ENCODE measurements around the gene KCTD13. TPM values are rescaled to one million over a fixed set of nuclear protein-coding genes. Genes with fewer than 3 reads are reported as not detected.

The KCTD13 gene, protein sequence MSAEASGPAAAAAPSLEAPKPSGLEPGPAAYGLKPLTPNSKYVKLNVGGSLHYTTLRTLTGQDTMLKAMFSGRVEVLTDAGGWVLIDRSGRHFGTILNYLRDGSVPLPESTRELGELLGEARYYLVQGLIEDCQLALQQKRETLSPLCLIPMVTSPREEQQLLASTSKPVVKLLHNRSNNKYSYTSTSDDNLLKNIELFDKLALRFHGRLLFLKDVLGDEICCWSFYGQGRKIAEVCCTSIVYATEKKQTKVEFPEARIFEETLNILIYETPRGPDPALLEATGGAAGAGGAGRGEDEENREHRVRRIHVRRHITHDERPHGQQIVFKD
- total RNA-seq = 10 to 100 TPM in 3 of 4 donors, 1 to 10 TPM in 1; 7.1 to 44.5 (median 20.0) TPM

DNA sequence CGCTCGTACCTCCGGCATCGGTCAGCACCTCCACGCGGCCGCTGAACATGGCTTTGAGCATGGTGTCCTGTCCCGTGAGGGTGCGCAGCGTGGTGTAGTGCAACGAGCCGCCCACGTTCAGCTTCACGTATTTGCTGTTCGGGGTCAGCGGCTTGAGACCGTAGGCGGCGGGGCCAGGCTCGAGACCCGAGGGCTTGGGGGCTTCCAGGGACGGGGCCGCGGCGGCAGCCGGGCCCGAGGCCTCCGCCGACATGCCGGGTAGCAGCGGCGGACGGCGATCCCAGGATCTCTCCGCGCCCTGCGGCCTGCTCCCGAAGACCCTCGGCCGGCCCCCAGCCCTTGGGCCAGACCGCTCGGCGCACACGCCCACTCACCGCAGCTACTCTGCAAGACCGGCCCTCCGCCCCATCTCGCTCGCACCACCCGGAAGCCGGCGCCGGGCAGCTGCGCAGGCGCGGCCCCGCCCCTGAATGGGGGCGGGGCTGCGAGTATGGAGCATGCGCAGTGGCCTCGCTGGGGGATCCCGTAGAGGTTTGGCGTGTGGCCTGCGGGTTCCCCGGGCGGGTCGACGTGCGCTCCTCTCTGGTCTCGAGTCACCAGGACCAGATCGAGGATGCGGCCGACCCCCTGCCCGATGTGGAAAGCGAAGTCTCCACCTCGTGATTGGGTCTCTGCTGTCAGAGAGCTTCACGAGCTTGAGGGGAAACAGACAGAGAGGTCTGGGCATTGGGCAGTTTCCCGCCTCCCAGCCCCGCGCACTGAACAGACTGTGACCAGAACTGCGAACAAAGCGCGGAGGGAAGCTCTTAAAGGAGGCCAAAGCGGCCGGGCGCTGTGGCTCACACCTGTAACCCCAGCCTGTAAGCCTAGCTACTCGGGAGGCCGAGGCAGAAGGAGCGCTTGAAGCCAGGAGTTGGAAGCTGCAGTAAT is at the start of gene KCTD13:
Gene KCTD13, minus strand, starts transcription at position 446 of the 930 bp plus-strand sequence. Its CDS starts 193 bp downstream, at position 253.
- DNase-seq (ENCODE audit: low spot score) = peak; percentile 60
- peak; percentile 97 for ATAC-seq (ENCODE audit: low FRiP score)
- TF ChIP-seq CTCF (IDR thresholded peaks at IDR 0.05) = no peak

GRCh38 chr16:29975134-29975538 is 49.1 kb upstream of the KCTD13 start:
- no peak for ATAC-seq (ENCODE audit: low FRiP score)
- DNase-seq (ENCODE audit: low spot score) = no peak
- TF ChIP-seq CTCF (IDR thresholded peaks at IDR 0.05) = no peak

GRCh38 chr16:29974291-29975133 is 48.5 kb upstream of the KCTD13 start:
- no peak for TF ChIP-seq CTCF (IDR thresholded peaks at IDR 0.05)
- no peak for DNase-seq (ENCODE audit: low spot score)

DNA sequence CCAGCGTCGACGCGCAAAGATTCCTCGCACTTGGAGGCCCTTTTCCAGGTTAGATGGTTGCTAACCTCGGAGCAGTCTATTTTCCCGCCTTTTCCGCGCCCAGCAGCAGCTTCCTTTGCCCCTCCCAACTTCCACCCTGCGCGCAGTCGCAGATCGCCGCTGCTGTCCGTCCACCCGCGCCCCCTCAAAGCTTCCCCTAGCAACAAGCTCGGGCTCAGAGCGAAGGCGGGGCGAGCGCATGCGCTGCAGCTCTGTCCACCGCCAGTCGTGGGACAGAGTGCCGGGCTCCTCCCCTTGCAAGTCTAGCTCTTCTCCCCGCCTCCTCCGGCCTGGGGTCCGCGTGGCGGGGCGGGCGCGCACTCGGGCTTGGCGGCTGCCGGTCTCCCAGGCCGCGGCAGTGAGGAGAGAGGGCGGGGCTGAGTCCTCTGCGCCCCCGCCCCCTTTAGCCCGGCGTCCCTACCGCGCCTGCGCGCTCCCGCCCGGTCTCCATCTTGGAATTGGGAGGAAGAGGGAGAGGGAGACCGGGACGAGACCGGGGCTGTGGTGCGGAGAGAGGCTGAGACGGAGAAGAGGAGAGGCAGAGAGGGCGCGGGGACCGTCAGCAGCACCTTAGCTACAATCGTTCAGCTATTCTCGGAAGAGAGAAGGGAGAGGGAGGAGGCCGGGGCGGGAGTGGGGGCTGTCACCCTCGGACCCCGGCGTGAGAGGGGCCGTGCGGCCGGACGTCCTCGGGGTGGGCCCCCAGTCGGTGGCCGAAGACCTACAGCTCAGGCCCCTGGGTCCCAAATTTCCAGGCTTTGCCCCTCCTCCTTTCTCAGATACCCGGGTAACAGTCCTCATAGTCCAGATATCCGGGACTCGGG is 47.6 kb upstream of the KCTD13 start, which contains the start of gene TAOK2:
Gene TAOK2, plus strand, starts transcription at position 485 of the 863 bp plus-strand sequence. CDS start 3,905 bp downstream, outside the sequence.
- TF ChIP-seq CTCF (IDR thresholded peaks at IDR 0.05) = no peak
- ATAC-seq (ENCODE audit: low FRiP score) (peak; percentile 99), DNase-seq (ENCODE audit: low spot score) (peak; percentile 81)

More at GRCh38 chr16:29974291-29975133, 48.5 kb upstream of the KCTD13 start:
- ATAC-seq (ENCODE audit: low FRiP score) = no peak

GRCh38 chr16:29972992-29973383 is 47.0 kb upstream of the KCTD13 start:
- DNase-seq (ENCODE audit: low spot score) (no peak), ATAC-seq (ENCODE audit: low FRiP score) (no peak)
- TF ChIP-seq CTCF (IDR thresholded peaks at IDR 0.05) = no peak
